OCI-LY3 (cell line): ENCODE data around the gene GOLT1A.

ENCODE experiments used
- CTCF ChIP-seq: fragments of 200-600, 300-600 bp; sonication (generic); IDR thresholded peaks from 2 replicates; pipeline ENCODE4 v1.5.1; 2014; ENCODE audit warnings: antibody characterized with exemption, low read length, low read depth
- EZH2phosphoT487 ChIP-seq: fragments of 200-600 bp; shearing (Covaris generic); IDR thresholded peaks from 2 replicates; pipeline ENCODE4 v1.6.1; 2018; ENCODE audit warnings: antibody characterized with exemption, mixed run types, low read depth

- TF ChIP-seq CTCF (no peak), EZH2phosphoT487 (no peak)
These were observed 9.5 kb upstream of the GOLT1A start for GRCh38 chr1:204223129-204223860.
